ENCODE measurements around the gene OR2T2. TPM values are rescaled to one million over a fixed set of nuclear protein-coding genes. Genes with fewer than 3 reads are reported as not detected.

OR2T2 gene, protein sequence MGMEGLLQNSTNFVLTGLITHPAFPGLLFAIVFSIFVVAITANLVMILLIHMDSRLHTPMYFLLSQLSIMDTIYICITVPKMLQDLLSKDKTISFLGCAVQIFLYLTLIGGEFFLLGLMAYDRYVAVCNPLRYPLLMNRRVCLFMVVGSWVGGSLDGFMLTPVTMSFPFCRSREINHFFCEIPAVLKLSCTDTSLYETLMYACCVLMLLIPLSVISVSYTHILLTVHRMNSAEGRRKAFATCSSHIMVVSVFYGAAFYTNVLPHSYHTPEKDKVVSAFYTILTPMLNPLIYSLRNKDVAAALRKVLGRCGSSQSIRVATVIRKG
- total RNA-seq, result not detected in 2 replicates

DNA sequence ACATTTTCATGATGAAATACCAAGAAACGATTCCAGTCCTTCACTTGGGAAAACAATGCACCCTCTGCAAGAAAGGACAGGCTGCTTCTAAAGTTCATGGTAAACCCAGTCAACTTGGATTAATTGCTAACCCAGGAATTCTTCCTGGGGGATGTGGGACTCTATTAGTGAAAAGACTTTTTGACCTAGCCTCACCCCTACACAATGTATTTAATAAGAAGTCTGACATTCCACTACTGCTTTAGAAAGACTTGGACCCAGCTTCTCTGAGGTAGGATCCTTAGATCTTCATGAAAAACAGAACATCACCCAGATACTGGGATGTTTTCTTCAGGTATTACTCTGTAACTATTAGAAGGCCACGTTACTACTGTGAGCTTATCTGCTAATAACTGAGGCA lies at the start of gene OR2T2:
TSS of gene OR2T2 (plus strand) at position 239 of the 400 bp plus-strand sequence. CDS start 7,161 bp downstream, outside the sequence.

DNA sequence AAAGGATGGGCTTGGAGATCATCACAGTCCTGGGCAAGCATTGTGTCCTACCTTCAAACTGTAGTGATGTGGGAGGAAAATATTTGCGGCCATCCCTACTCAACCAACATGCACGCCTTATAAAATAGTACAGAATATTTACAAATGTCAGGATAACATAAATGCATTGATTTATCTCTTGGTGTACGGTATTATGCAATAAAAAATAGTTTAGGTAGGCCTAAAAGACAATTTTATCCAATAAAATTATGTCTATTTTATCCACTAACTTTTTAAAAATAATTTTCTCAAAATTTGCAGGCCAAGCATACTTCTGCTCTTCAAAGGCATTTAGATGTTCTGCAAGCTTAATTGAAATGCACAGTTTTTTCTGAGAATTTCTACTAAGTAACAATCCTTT lies 42.7 kb upstream of the OR2T2 start, which contains the start of gene OR2T1:
TSS of gene OR2T1 (plus strand) at position 301 of the 400 bp plus-strand sequence. CDS start 3,100 bp downstream, outside the sequence.

DNA sequence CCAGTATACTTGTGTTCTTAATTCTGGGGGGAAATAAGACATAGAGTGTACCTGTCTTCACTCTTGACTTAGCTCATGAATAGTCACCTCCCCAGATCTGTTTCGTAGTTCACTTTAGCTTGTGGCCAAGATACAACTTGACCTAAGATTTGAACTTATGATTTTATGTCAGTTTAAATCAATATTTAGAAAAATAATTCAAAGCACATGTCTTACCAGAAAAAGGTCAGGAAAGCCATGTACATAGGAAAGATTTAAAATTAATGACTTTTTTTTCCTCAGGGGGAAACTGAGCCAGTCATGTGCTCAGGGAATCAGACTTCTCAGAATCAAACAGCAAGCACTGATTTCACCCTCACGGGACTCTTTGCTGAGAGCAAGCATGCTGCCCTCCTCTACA lies 27.6 kb downstream of the OR2T2 start, which contains the start of gene OR2T3:
TSS of gene OR2T3 (plus strand) at position 301 of the 400 bp plus-strand sequence. CDS start at position 301, 0 bp downstream.

DNA sequence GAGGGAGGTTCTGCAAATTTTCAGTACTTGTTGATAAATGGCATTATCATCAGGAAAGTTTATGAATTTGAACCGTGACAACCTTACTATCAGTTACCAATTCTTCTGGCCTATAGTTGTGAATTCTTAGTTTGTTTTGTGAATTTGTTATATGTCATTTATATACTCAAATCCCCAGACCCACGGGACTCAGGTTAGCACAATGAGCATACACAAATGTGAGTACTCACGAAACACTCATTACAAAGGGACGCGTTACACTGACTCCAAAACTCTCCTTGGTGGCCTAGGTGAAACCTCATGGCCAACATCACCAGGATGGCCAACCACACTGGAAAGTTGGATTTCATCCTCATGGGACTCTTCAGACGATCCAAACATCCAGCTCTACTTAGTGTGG lies 42.9 kb downstream of the OR2T2 start, which contains the start of gene OR2T5:
TSS of gene OR2T5 (plus strand) at position 301 of the 400 bp plus-strand sequence. CDS start at position 301, 0 bp downstream.

Other genes starting within 250 kb of the OR2T2 start
- gene OR2M3, start 248.4 kb upstream of the OR2T2 start, total RNA-seq, result not detected in 2 replicates
- gene OR2M4, start 214.2 kb upstream of the OR2T2 start, total RNA-seq, result not detected in 2 replicates
- not detected in 2 replicates for gene OR2T33, start 167.7 kb upstream of the OR2T2 start, total RNA-seq
- not detected in 2 replicates for gene OR2T12, start 142.2 kb upstream of the OR2T2 start, total RNA-seq
- gene OR2M7, start 121.1 kb upstream of the OR2T2 start, total RNA-seq, result not detected in 2 replicates
- not detected in 2 replicates for gene OR14C36, start 96.9 kb upstream of the OR2T2 start, total RNA-seq
- gene OR2T4, start 84.0 kb upstream of the OR2T2 start, total RNA-seq, result not detected in 2 replicates
- gene OR2T6, start 69.9 kb upstream of the OR2T2 start, total RNA-seq, result not detected in 2 replicates
- gene OR2T1, start 42.6 kb upstream of the OR2T2 start, total RNA-seq, result not detected in 2 replicates
- not detected in 2 replicates for gene OR2T3, start 27.7 kb downstream of the OR2T2 start, total RNA-seq
- not detected in 2 replicates for gene OR2T5, start 43.0 kb downstream of the OR2T2 start, total RNA-seq
- not detected in 2 replicates for gene OR2G6, start 62.4 kb downstream of the OR2T2 start, total RNA-seq
- 0.06 TPM in 1 of 2 replicates, not detected in the other for gene OR2T29, start 117.1 kb downstream of the OR2T2 start, total RNA-seq
- gene OR2T34, start 129.1 kb downstream of the OR2T2 start, total RNA-seq, result not detected in 2 replicates
- gene OR2T10, start 152.1 kb downstream of the OR2T2 start, total RNA-seq, result not detected in 2 replicates
- not detected in 2 replicates for gene OR2T11, start 189.5 kb downstream of the OR2T2 start, total RNA-seq
- gene OR2T35, start 199.6 kb downstream of the OR2T2 start, total RNA-seq, result not detected in 2 replicates
- gene OR2T27, start 209.9 kb downstream of the OR2T2 start, total RNA-seq, result not detected in 2 replicates

All from aortic smooth muscle cell (primary cell).